CD8-positive, alpha-beta memory T cell (primary cell): ENCODE data around the gene CLDND1. TPM values are rescaled to one million over a fixed set of nuclear protein-coding genes. Genes with fewer than 3 reads are reported as not detected.

Source experiments
- CTCF ChIA-PET: fragments of 350-600 bp; sonication (Branson Sonifier 250); formaldehyde crosslinking; loops from one replicate; lab custom pipeline; 2021; ENCODE audit warnings: antibody characterized with exemption; lab: Charles Lee
- POLR2A ChIA-PET: fragments of 350-600 bp; sonication (Branson Sonifier 250); formaldehyde crosslinking; loops from one replicate; lab custom pipeline; 2021; ENCODE audit warnings: antibody characterized with exemption; lab: Charles Lee
- DNase-seq, 5 donors: peaks; one replicate each; pipeline versions ENCODE4 v3.0.0 to v3.0.0-alpha.2; 2020 to 2022; ENCODE audit warnings: mixed read lengths in 1 of 5
- H3K27ac ChIP-seq: one replicate; pipeline ENCODE4 v1.7.0; 2013; ENCODE audit warnings: low read depth, mild to moderate bottlenecking, low read length, moderate library complexity
- H3K27me3 ChIP-seq: 2 replicates; pipeline ENCODE4 v1.7.0; 2013; ENCODE audit warnings: low read length, mild to moderate bottlenecking; ENCODE audit not compliant: insufficient read depth, poor library complexity, severe bottlenecking
- H3K36me3 ChIP-seq: 2 replicates; pipeline ENCODE4 v1.7.0; 2013; ENCODE audit warnings: mild to moderate bottlenecking, low read length, moderate library complexity; ENCODE audit not compliant: insufficient read depth
- H3K4me1 ChIP-seq: 2 replicates; pipeline ENCODE4 v1.7.0; 2013; ENCODE audit warnings: mild to moderate bottlenecking, low read length, moderate library complexity; ENCODE audit not compliant: insufficient read depth
- H3K4me3 ChIP-seq: 2 replicates; pipeline ENCODE4 v1.7.0; 2013; ENCODE audit warnings: mild to moderate bottlenecking, low read length
- H3K9me3 ChIP-seq: 2 replicates; pipeline ENCODE4 v1.7.0; 2013; ENCODE audit warnings: mild to moderate bottlenecking, low read length
- H3K27ac Mint-ChIP-seq, 8 donors: one replicate each; pipeline ENCODE4 v1.8.0; 2020 to 2021; ENCODE audit warnings: mixed read lengths in 8 of 8, mild to moderate bottlenecking in 6 of 8, inconsistent platforms in 3 of 8, moderate library complexity in 3 of 8
- H3K27me3 Mint-ChIP-seq, 2 donors: one replicate each; pipeline ENCODE4 v1.8.0; 2020 to 2021; ENCODE audit warnings: mixed read lengths in 2 of 2, mild to moderate bottlenecking in 1 of 2, moderate library complexity in 1 of 2
- H3K36me3 Mint-ChIP-seq, 3 donors: one replicate each; pipeline ENCODE4 v1.8.0; 2020 to 2021; ENCODE audit warnings: mixed read lengths in 3 of 3, inconsistent platforms in 1 of 3, mild to moderate bottlenecking in 1 of 3
- H3K4me1 Mint-ChIP-seq, 3 donors: one replicate each; pipeline ENCODE4 v1.8.0; 2020 to 2021; ENCODE audit warnings: mixed read lengths in 3 of 3, inconsistent platforms in 1 of 3, mild to moderate bottlenecking in 1 of 3
- H3K4me3 Mint-ChIP-seq, 7 donors: one replicate each; pipeline ENCODE4 v1.8.0; 2020 to 2021; ENCODE audit warnings: mixed read lengths in 7 of 7, mild to moderate bottlenecking in 6 of 7, moderate library complexity in 4 of 7, inconsistent platforms in 2 of 7
- H3K9me3 Mint-ChIP-seq, 5 donors: one replicate each; pipeline ENCODE4 v1.8.0; 2020 to 2022; ENCODE audit warnings: mixed read lengths in 5 of 5, mild to moderate bottlenecking in 3 of 5, moderate library complexity in 2 of 5, inconsistent platforms in 1 of 5
- polyA plus RNA-seq: library from polyadenylated mRNA; unstranded; fragments of 300-500 nt; fragmentation: Illumina TruSeq; gene quantifications from one replicate; pipeline ENCODE4 v1.2.3, GENCODE V29; 2021
- total RNA-seq, 2 experiments: library from RNA; stranded (reverse); gene quantifications; one replicate each; pipeline ENCODE4 v1.2.3, GENCODE V29; 2021

Gene CLDND1
- total and polyA plus RNA-seq, 3 experiments from 2014 or later = 210 to 315 (median 299) TPM

DNA sequence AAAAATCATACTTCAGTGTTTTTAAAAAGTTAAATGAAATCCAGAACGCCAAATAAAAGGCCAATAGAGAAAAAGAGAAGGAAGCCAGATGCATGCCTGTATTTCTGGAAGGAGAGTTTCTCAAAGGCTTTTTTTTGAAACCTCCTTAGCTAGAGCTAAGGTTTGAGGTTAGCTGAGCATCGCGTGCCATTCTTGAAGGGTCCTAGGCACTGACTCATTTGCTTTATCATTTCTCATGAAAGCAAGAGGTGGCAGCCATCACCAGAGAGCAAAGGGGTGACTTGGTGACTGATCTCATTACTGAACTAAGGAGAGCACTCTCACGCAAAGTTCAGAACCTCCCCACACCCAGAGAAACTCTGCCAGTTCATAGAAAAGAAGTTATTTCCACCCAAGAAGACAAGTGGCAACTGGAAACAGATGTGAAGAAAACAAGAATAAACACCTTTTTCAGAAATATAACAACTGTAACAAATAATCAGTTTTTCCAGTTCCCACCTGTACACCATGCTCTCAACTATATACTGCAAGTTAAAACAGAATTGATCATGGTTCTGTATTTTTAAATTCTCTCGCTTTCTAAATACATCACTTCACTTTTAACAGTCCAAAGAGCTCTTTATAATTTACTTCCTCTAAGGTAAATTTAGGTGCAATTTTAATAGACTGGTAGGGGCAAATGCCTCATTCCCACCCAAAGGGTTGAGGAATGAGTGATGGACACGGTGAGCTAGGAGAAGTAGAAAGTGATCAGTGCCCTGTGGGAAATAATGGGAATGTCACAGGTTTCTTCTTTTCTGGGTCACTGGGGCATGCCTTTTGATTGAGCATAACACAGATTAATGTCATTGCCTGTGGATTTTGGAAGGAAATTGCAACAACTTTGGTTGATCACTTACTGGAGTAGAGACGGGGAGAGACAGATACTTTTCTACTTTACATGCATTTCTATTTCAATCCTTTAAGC is 33.7 kb upstream of the CLDND1 start:
- CTCF ChIA-PET = interaction anchor here (0.7 to 5.9 kb wide), 5 partner anchors 8 to 35 kb away, joined by 3 to 35 read pairs (median 27); partner anchors contain the start of genes CLDND1 and GPR15
- peaks cover 77 to 98% (median 94%) of the 10 kb centered on the region in 3 donors for H3K4me1 Mint-ChIP-seq
- peak overlapping the region; percentile 52 to 80 (median 69) for H3K4me3 Mint-ChIP-seq
- no peaks in the 10 kb centered on the region for H3K9me3 ChIP-seq
- peaks cover 63% of the 10 kb centered on the region for H3K4me1 ChIP-seq
- no peaks in the 10 kb centered on the region for H3K27me3 ChIP-seq
- H3K27ac ChIP-seq = peak overlapping the region; percentile 52
- peak overlapping the region; percentile 24 for H3K4me3 ChIP-seq
- peak in 3 of 5 donors; percentile 6 to 90 (median 13) for DNase-seq
- no peaks in the 10 kb centered on the region for H3K27me3 Mint-ChIP-seq
- peak overlapping the region; percentile 72 to 97 (median 94) for H3K27ac Mint-ChIP-seq
- peaks cover 0 to 2% (median 0%) of the 10 kb centered on the region in 5 donors for H3K9me3 Mint-ChIP-seq
- POLR2A ChIA-PET = interaction anchor here (0.6 to 5.8 kb wide), 11 partner anchors 10 to 38 kb away, joined by 3 to 66 read pairs (median 6); partner anchors contain the start of gene CLDND1
- no peaks in the 10 kb centered on the region for H3K36me3 ChIP-seq
- peaks cover 0 to 1% (median 0%) of the 10 kb centered on the region in 3 donors for H3K36me3 Mint-ChIP-seq

DNA sequence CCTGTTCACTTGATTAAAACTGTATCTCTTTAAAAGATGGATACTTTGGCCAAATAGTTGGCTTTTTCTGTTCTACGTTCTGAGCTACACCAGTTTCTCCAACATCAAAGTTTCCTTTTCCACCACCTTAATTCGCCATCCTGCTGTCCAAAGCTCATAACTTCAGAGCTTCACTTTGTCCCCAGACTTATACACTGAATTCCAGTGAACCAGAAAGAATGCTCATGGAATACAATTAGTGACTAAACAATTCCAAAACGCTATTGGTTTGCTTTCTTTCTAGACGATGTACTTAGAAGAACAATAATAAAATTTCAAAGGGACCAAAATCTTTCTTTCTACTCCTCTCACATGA is 32.3 kb upstream of the CLDND1 start:
- Mint-ChIP-seq H3K4me1 (peaks cover 84 to 99% (median 98%) of the 10 kb centered on the region in 3 donors), H3K4me3 (peak overlapping the region in 5 of 7 donors; percentile 12 to 80 (median 69)), H3K9me3 (peaks cover 0 to 2% (median 0%) of the 10 kb centered on the region in 5 donors), H3K27ac (peak overlapping the region in 7 of 8 donors; percentile 17 to 97 (median 94)), H3K27me3 (no peaks in the 10 kb centered on the region), H3K36me3 (peaks cover 0 to 6% (median 3%) of the 10 kb centered on the region in 3 donors)
- POLR2A ChIA-PET = interaction anchor here (0.6 to 5.8 kb wide), 9 partner anchors 9 to 215 kb away, joined by 3 to 66 read pairs (median 4); partner anchors contain the start of genes CLDND1 and CPOX
- no peak for DNase-seq
- Histone ChIP-seq H3K4me3 (no peak overlapping the region), H3K36me3 (no peaks in the 10 kb centered on the region), H3K4me1 (peaks cover 64% of the 10 kb centered on the region), H3K27ac (no peak overlapping the region), H3K27me3 (no peaks in the 10 kb centered on the region), H3K9me3 (no peaks in the 10 kb centered on the region)
- CTCF ChIA-PET = interaction anchor here (1.1 to 5.9 kb wide), 7 partner anchors 10 to 222 kb away, joined by 3 to 35 read pairs (median 4); partner anchors contain the start of gene CLDND1

DNA sequence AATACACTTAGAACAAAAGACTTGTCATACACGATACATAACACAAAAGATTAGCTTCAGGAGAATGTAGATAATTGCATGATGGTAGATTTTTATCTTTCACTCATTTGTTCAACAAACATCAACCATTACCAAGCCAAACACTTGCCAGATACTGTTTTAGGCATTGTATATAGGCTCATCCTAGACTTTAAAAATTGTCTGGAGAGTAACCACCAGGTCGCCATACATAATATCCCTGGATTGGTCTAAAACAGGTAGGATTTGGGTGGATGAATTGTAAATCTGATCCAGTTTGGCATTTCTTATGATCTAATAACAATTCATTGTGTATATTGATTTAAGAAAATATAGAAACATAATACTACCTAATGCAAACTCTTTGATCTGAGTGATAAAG is 31.9 kb upstream of the CLDND1 start:
- H3K4me3 ChIP-seq = no peak overlapping the region
- ChIA-PET CTCF (interaction anchor here (1.1 to 5.9 kb wide), 7 partner anchors 10 to 221 kb away, joined by 3 to 35 read pairs (median 4); partner anchors contain the start of gene CLDND1), POLR2A (interaction anchor here (0.6 to 5.8 kb wide), 6 partner anchors 9 to 39 kb away, joined by 3 to 66 read pairs (median 8); partner anchors contain the start of genes CLDND1 and CPOX)
- H3K9me3 ChIP-seq = no peaks in the 10 kb centered on the region
- no peaks in the 10 kb centered on the region for H3K27me3 ChIP-seq
- no peak for DNase-seq
- no peak overlapping the region for H3K27ac ChIP-seq
- peak overlapping the region in 5 of 8 donors; percentile 17 to 95 (median 94) for H3K27ac Mint-ChIP-seq
- H3K27me3 Mint-ChIP-seq = no peaks in the 10 kb centered on the region
- peak overlapping the region in 4 of 7 donors; percentile 12 to 80 (median 56) for H3K4me3 Mint-ChIP-seq
- H3K36me3 Mint-ChIP-seq = peaks cover 0 to 6% (median 3%) of the 10 kb centered on the region in 3 donors
- no peaks in the 10 kb centered on the region for H3K36me3 ChIP-seq
- peaks cover 0 to 2% (median 0%) of the 10 kb centered on the region in 5 donors for H3K9me3 Mint-ChIP-seq
- H3K4me1 Mint-ChIP-seq = peaks cover 89 to 100% (median 98%) of the 10 kb centered on the region in 3 donors
- H3K4me1 ChIP-seq = peaks cover 64% of the 10 kb centered on the region

DNA sequence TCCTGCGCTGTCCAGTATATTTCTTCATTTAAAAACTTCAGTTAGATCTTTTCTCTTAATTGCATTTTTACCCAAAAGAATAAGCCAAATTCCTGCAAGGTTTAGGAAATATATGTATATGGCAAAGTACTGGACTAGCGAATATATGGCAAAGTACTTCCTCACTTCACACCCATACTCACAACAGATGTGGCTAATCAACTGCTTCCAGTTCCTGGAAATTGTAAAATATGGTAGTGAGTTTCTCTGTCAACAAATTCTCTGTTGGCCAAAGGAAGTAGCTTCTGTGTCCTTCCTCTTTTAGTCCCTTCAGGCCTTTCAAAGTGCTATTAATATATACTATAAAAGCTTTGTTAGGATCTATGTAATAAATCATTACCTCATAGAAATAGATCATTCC is 31.1 kb upstream of the CLDND1 start:
- Mint-ChIP-seq H3K27me3 (no peaks in the 10 kb centered on the region), H3K36me3 (peaks cover 0 to 6% (median 3%) of the 10 kb centered on the region in 3 donors), H3K4me3 (peak overlapping the region in 3 of 7 donors; percentile 61 to 67 (median 63)), H3K27ac (peak overlapping the region; percentile 41 to 93 (median 90)), H3K9me3 (peaks cover 0 to 2% (median 0%) of the 10 kb centered on the region in 5 donors), H3K4me1 (peaks cover 87 to 100% (median 98%) of the 10 kb centered on the region in 3 donors)
- peak overlapping the region; percentile 2 for H3K4me3 ChIP-seq
- no peaks in the 10 kb centered on the region for H3K27me3 ChIP-seq
- no peaks in the 10 kb centered on the region for H3K36me3 ChIP-seq
- H3K9me3 ChIP-seq = no peaks in the 10 kb centered on the region
- ChIA-PET CTCF (interaction anchor here (2.8 to 5.9 kb wide), 2 partner anchors 10 to 18 kb away, joined by 9 to 35 read pairs; no protein-coding TSS in a partner anchor), POLR2A (interaction anchor here (1.6 to 5.8 kb wide), 4 partner anchors 8 to 32 kb away, joined by 3 to 66 read pairs (median 6); partner anchors contain the start of gene CLDND1)
- H3K27ac ChIP-seq = peak overlapping the region; percentile 22
- peaks cover 69% of the 10 kb centered on the region for H3K4me1 ChIP-seq
- DNase-seq = no peak

DNA sequence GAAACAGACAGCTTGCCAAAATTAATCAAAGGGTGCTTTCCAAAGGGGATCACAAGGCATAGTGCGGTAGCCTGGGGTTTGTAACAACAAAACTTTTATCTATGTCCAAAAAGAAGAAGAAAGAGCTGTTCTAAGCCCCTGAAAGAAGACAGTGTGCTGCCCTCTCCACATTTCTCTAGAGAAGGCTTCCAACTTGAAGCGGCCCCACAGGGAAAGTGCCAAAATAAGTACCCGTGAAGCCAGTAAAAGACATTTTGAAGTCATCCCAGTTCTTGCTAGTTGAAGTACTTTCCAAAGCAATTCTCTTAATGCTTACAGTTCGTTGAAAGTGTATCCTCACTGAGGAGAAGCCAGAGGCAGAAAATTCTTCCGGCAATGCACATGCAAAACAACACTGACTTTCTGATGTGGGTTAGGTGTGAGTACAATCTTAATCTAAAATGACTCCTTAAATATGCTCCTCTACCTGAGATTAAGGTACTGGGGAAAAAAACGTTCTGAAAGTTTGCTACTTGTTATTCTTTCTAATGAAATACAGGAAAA is 30.4 kb upstream of the CLDND1 start:
- ChIA-PET CTCF (interaction anchor here (1.8 to 2.8 kb wide), 2 partner anchors 11 to 30 kb away, joined by 4 to 9 read pairs; partner anchors contain the start of gene CLDND1), POLR2A (interaction anchor here (0.7 to 2.0 kb wide), 6 partner anchors 9 to 42 kb away, joined by 3 to 7 read pairs (median 4); partner anchors contain the start of gene CLDND1)
- H3K27ac Mint-ChIP-seq = peak overlapping the region; percentile 41 to 93 (median 91)
- Histone ChIP-seq H3K9me3 (no peaks in the 10 kb centered on the region), H3K4me1 (peaks cover 63% of the 10 kb centered on the region), H3K27ac (peak overlapping the region; percentile 22), H3K36me3 (no peaks in the 10 kb centered on the region), H3K27me3 (no peaks in the 10 kb centered on the region), H3K4me3 (peak overlapping the region; percentile 2)
- peaks cover 0 to 6% (median 3%) of the 10 kb centered on the region in 3 donors for H3K36me3 Mint-ChIP-seq
- no peak for DNase-seq
- H3K4me1 Mint-ChIP-seq = peaks cover 89 to 100% (median 98%) of the 10 kb centered on the region in 3 donors
- peak overlapping the region; percentile 26 to 67 (median 61) for H3K4me3 Mint-ChIP-seq
- H3K27me3 Mint-ChIP-seq = no peaks in the 10 kb centered on the region
- peaks cover 0 to 2% (median 0%) of the 10 kb centered on the region in 5 donors for H3K9me3 Mint-ChIP-seq

- Histone ChIP-seq H3K36me3 (no peaks in the 10 kb centered on the region), H3K27ac (peak overlapping the region; percentile 22), H3K27me3 (no peaks in the 10 kb centered on the region), H3K4me3 (no peak overlapping the region), H3K4me1 (peaks cover 58% of the 10 kb centered on the region), H3K9me3 (no peaks in the 10 kb centered on the region)
- H3K27me3 Mint-ChIP-seq = no peaks in the 10 kb centered on the region
- H3K9me3 Mint-ChIP-seq = peaks cover 0 to 2% (median 0%) of the 10 kb centered on the region in 5 donors
- no peak for DNase-seq
- ChIA-PET CTCF (interaction anchor here (0.6 to 2.8 kb wide), 4 partner anchors 11 to 29 kb away, joined by 3 to 9 read pairs (median 4); partner anchors contain the start of gene CLDND1), POLR2A (interaction anchor here (0.7 to 2.0 kb wide), 8 partner anchors 10 to 41 kb away, joined by 3 to 7 read pairs (median 4); partner anchors contain the start of gene CLDND1)
- peaks cover 86 to 98% (median 93%) of the 10 kb centered on the region in 3 donors for H3K4me1 Mint-ChIP-seq
- H3K4me3 Mint-ChIP-seq = peak overlapping the region; percentile 31 to 78 (median 61)
- H3K36me3 Mint-ChIP-seq = peaks cover 0 to 6% (median 3%) of the 10 kb centered on the region in 3 donors
- peak overlapping the region; percentile 41 to 93 (median 91) for H3K27ac Mint-ChIP-seq
Measured at GRCh38 chr3:98552232-98553020, 29.7 kb upstream of the CLDND1 start.
